Activated naive CD8-positive, alpha-beta T cell (primary cell): ENCODE results near the gene BCL2L14.

Experiments used
- H3K27ac Mint-ChIP-seq: one replicate; pipeline ENCODE4 v1.8.0; 2021; ENCODE audit warnings: mixed read lengths
- H3K27me3 Mint-ChIP-seq: one replicate; pipeline ENCODE4 v1.8.0; 2021; ENCODE audit warnings: mixed read lengths
- H3K36me3 Mint-ChIP-seq: one replicate; pipeline ENCODE4 v1.8.0; 2021; ENCODE audit warnings: mixed read lengths
- H3K4me1 Mint-ChIP-seq: one replicate; pipeline ENCODE4 v1.8.0; 2021; ENCODE audit warnings: low read depth, mixed read lengths
- H3K4me3 Mint-ChIP-seq: one replicate; pipeline ENCODE4 v1.8.0; 2021; ENCODE audit warnings: mild to moderate bottlenecking, mixed read lengths
- H3K9me3 Mint-ChIP-seq: one replicate; pipeline ENCODE4 v1.8.0; 2021; ENCODE audit warnings: low read depth, mixed read lengths

Gene BCL2L14

DNA sequence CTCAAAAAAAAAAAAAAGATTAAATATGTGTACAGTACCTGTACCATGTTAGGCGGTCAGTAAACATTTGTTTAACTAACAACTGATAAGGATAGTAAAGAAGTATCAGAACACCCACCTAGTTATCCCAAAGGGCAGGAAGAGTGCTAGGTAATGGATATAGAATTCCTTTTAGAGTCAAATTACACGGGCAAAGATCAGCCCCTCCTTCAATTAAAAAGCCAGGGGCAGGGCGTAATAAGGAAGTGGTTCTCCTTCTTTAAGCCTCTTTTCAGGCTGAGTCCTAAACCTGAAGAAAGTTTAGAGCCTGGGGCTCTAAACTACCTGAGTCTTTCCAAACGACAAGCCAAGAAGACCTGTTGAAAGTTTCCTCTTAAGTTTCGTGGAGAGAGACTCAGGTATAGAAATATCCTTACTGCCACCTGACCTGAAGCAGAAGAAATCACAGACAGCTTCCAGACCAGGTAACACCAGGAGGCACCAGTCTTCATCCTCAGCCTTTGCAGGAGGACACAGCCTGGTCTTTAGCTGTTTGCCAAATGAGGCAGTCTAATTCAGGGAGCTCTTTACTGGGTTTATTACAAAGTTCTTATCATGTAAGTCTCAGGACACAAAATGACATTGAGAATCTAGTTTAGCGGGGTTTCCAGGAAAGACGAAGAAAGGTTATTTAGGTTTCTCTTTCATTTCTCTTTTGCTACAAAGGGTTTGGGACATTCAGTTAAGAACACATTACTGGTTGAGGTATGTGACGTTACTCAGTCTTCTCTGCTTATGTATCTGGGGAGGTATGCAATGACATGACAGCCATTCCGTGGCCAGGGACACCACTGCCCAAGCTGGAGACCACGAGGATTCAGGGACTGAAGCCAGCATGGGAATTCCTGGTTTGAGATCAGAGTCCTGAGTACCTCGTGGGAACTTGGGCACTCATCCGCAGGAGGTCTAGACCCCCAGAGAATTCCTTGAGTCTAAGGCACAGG, at the start of gene BCL2L14:
Gene BCL2L14, plus strand, starts transcription at position 266 of the 983 bp plus-strand sequence. CDS start 8,367 bp downstream, outside the sequence.
- no peaks in the 10 kb centered on the region for H3K36me3 Mint-ChIP-seq
- peak within 1 kb of the TSS; percentile 95 for H3K27ac Mint-ChIP-seq
- no peaks in the 10 kb centered on the region for H3K9me3 Mint-ChIP-seq
- H3K4me1 Mint-ChIP-seq = peaks cover 21% of the 10 kb centered on the region
- peaks cover 2% of the 10 kb centered on the region for H3K27me3 Mint-ChIP-seq
- peak within 1 kb of the TSS; percentile 87 for H3K4me3 Mint-ChIP-seq

DNA sequence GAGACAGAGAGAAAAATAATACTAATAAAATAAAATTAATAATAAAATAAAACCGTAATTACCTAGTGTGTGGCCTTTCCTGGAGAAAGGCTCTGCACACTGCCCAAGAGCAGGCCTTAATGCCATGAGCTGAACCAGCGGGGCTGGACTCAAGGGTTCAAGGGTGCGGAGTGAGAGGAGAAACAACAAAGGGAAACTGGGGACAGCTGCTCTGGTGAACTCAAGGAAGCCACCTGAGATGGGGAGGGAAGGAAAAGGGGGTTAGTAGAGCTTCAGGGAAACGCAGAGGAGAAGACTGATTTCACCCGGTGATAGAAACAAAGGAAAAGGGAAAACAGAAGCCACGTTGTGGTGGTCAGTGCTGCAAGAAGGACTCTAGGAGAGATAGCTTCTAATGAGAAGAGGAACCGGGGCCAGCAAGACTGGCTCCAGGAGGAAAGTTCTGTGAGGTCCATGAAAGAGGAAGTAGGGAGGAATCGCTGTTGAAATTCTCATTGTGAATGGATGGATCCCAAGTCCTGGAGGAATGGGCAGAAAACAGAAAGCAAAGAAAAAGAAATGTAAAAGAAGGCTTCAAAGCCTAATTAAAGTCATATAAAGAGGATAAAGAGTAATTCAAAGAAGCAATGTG, 48.3 kb upstream of the BCL2L14 start:
- peaks cover 9% of the 10 kb centered on the region for H3K9me3 Mint-ChIP-seq
- H3K27ac Mint-ChIP-seq = no peak overlapping the region
- H3K27me3 Mint-ChIP-seq = no peaks in the 10 kb centered on the region
- H3K36me3 Mint-ChIP-seq = peaks cover 6% of the 10 kb centered on the region
- H3K4me3 Mint-ChIP-seq = no peak overlapping the region
- H3K4me1 Mint-ChIP-seq = peaks cover 16% of the 10 kb centered on the region

GRCh38 chr12:12023456-12023855, 47.3 kb upstream of the BCL2L14 start:
- no peak overlapping the region for H3K27ac Mint-ChIP-seq

GRCh38 chr12:12024911-12025682, 45.6 kb upstream of the BCL2L14 start:
- H3K27ac Mint-ChIP-seq = peak overlapping the region; percentile 6
- H3K9me3 Mint-ChIP-seq = peaks cover 10% of the 10 kb centered on the region
- peaks cover 18% of the 10 kb centered on the region for H3K4me1 Mint-ChIP-seq
- peaks cover 6% of the 10 kb centered on the region for H3K36me3 Mint-ChIP-seq
- H3K4me3 Mint-ChIP-seq = no peak overlapping the region
- H3K27me3 Mint-ChIP-seq = no peaks in the 10 kb centered on the region

More at GRCh38 chr12:12023456-12023855, 47.3 kb upstream of the BCL2L14 start:
- Mint-ChIP-seq H3K9me3 (peaks cover 10% of the 10 kb centered on the region), H3K4me3 (no peak overlapping the region), H3K4me1 (peaks cover 13% of the 10 kb centered on the region), H3K36me3 (peaks cover 6% of the 10 kb centered on the region), H3K27me3 (no peaks in the 10 kb centered on the region)

GRCh38 chr12:12025799-12026386, 44.8 kb upstream of the BCL2L14 start:
- Mint-ChIP-seq H3K36me3 (peaks cover 6% of the 10 kb centered on the region), H3K4me3 (no peak overlapping the region), H3K27me3 (no peaks in the 10 kb centered on the region), H3K4me1 (peaks cover 18% of the 10 kb centered on the region), H3K27ac (no peak overlapping the region), H3K9me3 (peaks cover 10% of the 10 kb centered on the region)

DNA sequence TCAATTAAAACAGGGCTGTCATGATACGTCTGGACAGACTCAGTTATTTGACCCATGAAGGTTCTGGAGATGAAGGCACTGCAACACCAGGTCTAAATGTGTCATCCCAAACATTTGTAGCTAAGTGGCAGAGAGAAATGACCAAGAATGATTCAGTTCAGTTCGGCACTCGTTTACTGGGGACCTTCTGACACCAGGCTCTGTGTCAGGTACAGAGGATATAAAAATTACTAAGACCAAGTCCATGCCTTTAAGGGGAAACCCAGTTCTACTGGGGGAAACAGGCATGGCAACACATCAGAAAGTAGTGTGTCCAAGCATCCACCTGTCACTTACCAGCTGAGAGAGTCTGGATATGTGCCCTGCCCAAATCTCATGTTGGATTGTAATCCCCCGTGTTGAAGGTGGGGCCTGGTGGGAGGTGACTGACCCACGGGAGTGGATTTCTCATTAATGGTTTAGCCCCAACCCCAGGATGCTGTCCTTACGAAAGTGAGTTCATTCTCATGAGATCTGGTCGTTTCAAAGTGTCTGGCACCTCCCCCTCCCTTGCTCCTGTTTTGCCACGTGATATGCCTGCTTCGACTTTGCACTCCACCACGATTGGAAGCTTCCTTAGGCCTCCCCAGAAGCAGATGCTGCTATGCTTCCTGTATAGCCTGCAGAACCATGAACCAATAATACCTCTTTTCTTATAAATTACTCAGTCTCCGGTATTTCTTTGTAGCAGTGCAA, 41.9 kb upstream of the BCL2L14 start:
- H3K4me3 Mint-ChIP-seq = no peak overlapping the region
- H3K27me3 Mint-ChIP-seq = no peaks in the 10 kb centered on the region
- no peak overlapping the region for H3K27ac Mint-ChIP-seq
- H3K4me1 Mint-ChIP-seq = peaks cover 34% of the 10 kb centered on the region
- peaks cover 10% of the 10 kb centered on the region for H3K9me3 Mint-ChIP-seq
- peaks cover 6% of the 10 kb centered on the region for H3K36me3 Mint-ChIP-seq

- Mint-ChIP-seq H3K27ac (no peak overlapping the region), H3K27me3 (no peaks in the 10 kb centered on the region), H3K4me1 (peaks cover 30% of the 10 kb centered on the region), H3K9me3 (peaks cover 10% of the 10 kb centered on the region), H3K4me3 (no peak overlapping the region), H3K36me3 (peaks cover 6% of the 10 kb centered on the region)
Observed at GRCh38 chr12:12029653-12030052, 41.1 kb upstream of the BCL2L14 start.

- Mint-ChIP-seq H3K36me3 (no peaks in the 10 kb centered on the region), H3K27ac (peak overlapping the region; percentile 81), H3K4me3 (peak overlapping the region; percentile 81), H3K4me1 (peaks cover 24% of the 10 kb centered on the region), H3K27me3 (no peaks in the 10 kb centered on the region), H3K9me3 (peaks cover 2% of the 10 kb centered on the region)
Observed at GRCh38 chr12:12032260-12032791, 38.4 kb upstream of the BCL2L14 start.

DNA sequence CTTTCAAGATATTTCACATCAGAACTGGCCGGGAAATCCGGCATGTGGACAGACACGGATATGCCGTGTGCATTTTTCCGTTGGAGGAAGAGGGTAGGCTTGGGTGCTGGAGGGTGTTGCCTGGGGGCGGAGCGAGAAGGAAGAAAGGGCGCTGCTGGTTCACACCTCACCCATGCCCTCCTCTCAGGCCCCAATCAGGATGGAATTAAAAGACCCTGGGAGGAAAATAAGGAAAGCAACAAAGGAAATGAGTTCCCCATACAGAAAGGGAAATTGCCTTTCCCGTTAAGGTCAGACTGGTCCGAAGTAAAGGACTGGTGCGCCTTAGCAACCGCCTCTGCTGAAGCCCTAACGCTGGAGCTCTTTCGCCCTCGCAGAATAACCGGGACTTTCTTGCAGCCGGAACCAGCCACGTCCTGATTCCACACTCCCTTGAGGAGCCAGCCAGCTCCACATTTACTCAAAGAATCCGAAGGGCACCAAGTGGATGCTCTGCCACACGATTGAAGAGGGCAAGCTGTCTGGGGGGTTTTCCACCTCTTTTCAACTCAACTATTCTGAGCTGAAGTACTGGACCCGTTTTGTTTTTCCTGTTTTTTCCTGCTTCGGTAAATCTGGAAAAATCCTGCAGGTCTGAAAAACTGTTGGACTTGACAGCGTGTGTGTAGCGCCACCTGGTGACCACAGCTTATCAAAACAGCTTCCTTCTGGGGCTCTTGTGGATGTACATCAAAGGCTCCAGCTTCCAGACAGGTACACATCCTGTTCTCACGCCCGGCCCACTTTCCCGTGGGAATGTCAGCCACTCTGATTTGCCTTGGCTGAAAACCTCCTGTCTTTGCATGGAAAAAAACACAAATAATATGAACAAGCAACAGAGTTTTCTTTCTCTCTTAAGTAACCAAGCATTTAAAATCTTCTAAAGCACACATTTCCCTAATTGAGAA, 37.6 kb upstream of the BCL2L14 start:
- H3K4me3 Mint-ChIP-seq = peak overlapping the region; percentile 81
- H3K9me3 Mint-ChIP-seq = no peaks in the 10 kb centered on the region
- H3K27ac Mint-ChIP-seq = peak overlapping the region; percentile 81
- no peaks in the 10 kb centered on the region for H3K36me3 Mint-ChIP-seq
- no peaks in the 10 kb centered on the region for H3K27me3 Mint-ChIP-seq
- peaks cover 24% of the 10 kb centered on the region for H3K4me1 Mint-ChIP-seq

- Mint-ChIP-seq H3K4me1 (peaks cover 24% of the 10 kb centered on the region), H3K27me3 (peaks cover 3% of the 10 kb centered on the region), H3K27ac (no peak overlapping the region), H3K36me3 (no peaks in the 10 kb centered on the region), H3K9me3 (no peaks in the 10 kb centered on the region), H3K4me3 (no peak overlapping the region)
Observed at GRCh38 chr12:12033824-12034223, 36.9 kb upstream of the BCL2L14 start.

DNA sequence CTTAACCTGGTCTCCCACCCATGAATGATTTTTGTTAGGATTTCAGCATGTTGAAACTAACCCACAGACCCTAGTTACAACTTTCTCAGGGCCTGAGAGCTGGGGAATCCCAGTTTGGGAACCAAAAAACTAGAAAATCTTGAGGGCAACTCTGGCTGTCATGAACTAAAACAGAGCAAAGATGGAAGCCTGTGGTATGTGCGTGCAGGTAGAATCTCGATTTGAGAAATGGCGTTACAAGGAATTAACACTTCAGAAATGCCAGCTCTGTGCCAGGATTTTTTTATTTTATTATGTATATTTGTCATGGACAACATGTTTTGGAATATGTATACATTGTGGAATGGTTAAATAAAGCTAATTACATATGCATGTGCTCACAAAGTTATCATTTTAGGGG, 36.4 kb upstream of the BCL2L14 start:
- Mint-ChIP-seq H3K27ac (no peak overlapping the region), H3K27me3 (peaks cover 3% of the 10 kb centered on the region), H3K36me3 (no peaks in the 10 kb centered on the region), H3K4me3 (no peak overlapping the region), H3K9me3 (no peaks in the 10 kb centered on the region), H3K4me1 (peaks cover 24% of the 10 kb centered on the region)

GRCh38 chr12:12035229-12035628, 35.5 kb upstream of the BCL2L14 start:
- peaks cover 4% of the 10 kb centered on the region for H3K27me3 Mint-ChIP-seq
- H3K36me3 Mint-ChIP-seq = no peaks in the 10 kb centered on the region
- H3K27ac Mint-ChIP-seq = no peak overlapping the region
- no peaks in the 10 kb centered on the region for H3K9me3 Mint-ChIP-seq
- no peak overlapping the region for H3K4me3 Mint-ChIP-seq
- H3K4me1 Mint-ChIP-seq = peaks cover 19% of the 10 kb centered on the region

- Mint-ChIP-seq H3K4me3 (no peak overlapping the region), H3K9me3 (no peaks in the 10 kb centered on the region), H3K27me3 (peaks cover 4% of the 10 kb centered on the region), H3K36me3 (no peaks in the 10 kb centered on the region), H3K4me1 (peaks cover 15% of the 10 kb centered on the region), H3K27ac (no peak overlapping the region)
Observed at GRCh38 chr12:12036901-12037300, 33.8 kb upstream of the BCL2L14 start.
